Activated CD8-positive, alpha-beta memory T cell treated with anti-CD3 and anti-CD28 coated beads, Interleukin-2, amount 50 U/mL, for 24 hours (primary cell): ENCODE data around the gene KCMF1.

Source experiments
- DNase-seq: peaks from one replicate; pipeline ENCODE4 v3.0.0-alpha.2; 2020; ENCODE audit errors: extremely low read depth

The KCMF1 gene

DNA sequence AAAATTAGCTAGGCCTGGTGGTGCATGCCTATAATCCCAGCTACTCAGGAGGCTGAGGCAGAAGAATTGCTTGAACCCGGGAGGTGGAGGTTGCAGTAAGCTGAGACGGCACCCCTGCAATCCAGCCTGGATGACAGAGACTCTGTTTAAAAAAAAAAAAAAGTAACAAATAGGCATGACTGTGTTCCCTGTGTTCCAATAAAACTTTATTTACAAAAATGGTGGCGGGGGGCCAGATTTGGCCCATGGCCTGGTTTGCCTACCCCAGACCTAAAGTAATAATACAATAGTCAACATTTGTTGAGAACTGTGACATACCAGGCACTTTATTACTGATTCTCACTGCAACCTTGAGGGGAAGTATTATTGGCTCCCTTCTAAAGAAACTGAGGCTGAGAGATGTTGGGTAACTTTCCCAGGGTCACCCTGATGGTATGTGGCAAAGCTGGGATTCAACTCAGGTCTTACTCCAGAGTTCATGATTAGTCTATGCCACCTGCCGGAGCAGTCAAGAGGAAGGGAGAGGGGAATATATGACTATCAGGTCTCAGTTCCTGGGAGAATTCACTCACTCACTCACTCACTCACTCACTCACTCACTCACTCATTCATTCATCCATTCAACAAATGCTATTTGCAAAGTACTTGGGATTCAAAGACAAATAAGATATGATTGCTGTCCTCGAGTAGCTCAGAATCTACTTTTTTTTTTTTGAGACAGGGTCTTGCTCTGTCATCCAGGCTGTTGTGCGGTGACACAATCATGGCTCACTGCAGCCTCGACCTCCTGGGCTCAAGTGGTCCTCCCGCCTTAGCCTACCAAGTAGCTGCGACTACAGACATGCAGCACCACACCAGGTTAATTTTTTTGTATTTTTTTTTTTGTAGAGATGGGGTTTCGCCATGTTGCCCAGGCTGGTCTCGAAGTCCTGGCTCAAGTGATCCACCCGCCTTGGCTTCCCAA, 14.3 kb upstream of the KCMF1 start:
- no peak for DNase-seq

DNA sequence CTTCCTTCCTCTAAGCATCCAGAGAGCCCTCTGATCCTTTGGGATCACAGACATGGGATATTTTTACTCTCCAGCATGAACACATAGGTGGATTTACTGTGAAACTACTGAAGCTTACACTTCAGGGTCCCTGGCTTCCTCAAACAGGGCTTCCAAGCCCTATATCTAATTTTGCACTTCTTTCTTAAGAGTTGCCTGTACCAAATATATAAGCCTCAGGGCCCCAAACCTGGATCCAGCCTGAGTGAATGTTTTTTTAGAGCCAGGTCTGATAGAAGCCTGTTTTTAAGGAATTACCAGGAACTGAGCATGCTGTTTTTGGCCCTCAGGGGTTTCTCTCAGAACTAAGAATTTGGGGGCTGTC, 13.2 kb upstream of the KCMF1 start:
- no peak for DNase-seq

DNA sequence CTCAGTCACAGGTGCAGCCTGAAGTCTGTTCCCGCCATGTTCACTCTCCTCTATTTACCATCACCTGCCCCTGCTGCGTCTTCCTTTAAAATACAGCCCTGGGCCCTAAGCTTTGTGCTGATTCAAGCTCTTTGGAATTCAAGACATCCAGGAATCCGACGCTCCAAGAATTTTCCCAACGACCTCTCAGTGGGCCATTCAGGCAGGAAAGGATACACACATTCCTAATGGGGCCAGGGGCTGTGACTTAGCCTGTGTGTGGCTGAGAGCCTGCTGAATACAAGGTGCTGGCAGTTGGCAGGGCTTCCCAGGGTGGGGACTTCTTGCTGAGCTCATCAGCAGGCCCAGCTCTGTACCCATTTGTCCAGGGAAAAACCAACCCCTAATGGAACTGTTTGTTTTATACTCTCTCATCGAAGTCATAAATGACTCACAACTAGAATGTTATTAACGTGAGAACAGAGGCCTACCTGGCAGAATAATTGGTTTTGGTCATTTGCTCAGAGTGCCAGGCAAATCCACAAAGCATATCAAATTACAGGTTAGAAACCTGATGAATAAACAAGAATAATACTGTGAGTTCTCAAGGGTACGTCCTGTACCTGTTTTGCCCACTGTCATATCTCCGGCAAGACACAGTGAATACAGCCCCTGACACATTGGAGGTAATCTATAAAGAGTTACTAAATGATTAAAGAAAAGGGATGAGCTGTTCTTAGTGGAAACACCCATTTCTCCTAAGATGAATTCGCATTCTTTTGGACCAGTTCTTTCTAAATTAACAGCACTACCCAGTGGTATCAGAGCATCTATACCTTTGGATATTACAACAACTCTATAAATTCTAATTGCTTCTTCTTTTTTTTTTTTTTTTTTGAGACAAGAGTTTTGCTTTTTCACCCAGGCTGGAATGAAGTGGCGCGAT, 12.6 kb upstream of the KCMF1 start:
- no peak for DNase-seq

DNA sequence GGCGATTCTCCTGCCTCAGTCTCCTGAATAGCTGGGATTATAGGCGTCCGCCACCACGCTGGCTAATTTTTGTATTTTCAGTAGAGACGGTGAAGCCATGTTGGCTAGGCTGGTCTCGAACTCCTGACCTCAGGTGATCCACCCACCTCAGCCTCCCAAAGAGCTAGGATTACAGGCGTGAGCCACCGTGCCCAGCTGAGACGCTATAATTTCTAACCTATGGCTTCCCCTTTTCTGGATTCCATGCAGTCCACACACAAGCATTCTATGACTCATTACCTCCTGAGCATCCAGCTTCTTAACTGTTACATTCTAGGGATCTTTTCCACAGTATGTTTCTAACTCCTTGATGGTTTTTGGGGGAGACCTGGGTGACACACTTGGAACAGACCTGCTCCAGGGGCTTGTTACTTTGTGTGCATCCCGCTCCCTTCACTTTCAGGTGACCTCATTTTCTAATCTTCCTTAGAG, 11.8 kb upstream of the KCMF1 start:
- DNase-seq, result no peak

DNA sequence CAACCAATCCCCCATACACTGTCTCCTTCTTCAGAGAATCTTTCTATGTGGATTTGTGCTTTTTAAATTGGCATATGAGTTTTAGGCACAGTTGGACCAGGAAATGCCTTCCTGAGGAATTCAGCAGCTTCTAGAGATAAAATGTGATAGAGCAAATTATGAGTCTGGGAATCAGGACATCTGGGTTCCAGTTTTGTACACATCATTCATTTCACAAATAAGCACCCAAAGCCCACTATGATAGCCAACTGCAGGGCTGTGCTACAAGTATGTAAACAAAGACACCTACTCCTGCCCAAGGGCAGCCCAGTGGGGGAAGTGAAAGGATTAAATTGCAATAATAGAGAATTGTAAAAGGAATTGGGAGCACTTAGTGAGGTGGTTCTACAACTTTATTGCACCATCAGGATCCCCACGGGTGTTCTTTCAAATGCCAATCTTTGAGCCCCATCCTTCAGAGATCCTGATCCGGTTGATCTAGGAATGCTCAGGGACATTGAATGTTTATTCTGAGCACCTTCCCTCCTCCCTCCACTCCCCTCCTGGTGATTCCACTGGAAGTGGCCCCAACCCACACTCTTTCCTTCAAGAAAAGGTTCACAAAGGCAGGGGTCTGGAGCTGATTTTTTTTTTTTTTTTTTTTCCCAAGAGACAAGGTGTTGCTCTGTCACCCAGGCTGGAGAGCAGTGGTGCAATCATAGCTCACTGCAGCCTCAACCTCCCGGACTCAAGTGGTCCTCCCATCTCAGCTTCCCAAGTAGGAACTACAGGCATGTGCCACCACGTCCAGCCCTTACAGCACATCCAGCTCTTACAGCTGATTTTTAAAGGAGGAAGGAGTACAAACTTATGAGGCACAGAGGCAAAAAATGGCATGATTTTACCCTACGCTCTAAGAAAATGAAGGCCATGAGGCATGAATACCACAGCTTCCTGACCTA, 11.1 kb upstream of the KCMF1 start:
- DNase-seq, result no peak

DNA sequence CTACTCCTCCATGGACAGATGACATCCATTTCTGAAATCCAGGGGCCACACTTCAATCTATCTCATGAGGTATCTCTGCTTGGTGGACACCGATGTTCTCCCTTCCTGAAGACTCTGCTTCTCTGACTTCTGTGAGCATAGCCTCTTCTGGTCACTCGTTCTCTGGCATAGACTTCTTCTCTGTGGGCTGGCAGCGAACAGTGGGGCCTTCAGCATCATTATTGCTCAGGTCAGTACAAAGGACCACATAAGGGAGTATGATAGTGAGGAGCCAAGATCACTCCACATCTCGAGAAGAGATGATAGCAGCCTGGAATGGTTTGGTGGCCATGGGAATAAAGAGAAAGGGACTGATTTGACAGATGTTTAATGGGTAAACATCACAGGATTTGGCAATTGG, 8.0 kb upstream of the KCMF1 start:
- DNase-seq, result no peak

DNA sequence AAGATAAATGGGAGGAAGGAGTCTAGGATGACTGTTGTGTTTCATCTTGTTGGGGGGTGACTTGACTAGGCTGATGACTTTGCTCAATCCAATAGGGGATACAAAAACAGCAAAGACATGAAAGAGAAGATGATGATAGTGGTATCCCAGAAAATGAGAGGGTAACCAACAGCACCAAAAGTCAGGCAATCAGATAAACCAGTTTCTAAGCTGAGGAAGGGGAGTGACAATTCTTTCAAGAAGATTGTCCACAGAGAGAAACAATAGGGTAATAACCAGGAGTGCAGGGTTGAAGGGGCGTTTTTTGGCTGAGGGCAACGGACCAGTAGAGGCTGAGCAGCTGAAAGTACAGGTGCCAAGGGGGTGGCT, 7.7 kb upstream of the KCMF1 start:
- no peak for DNase-seq

DNA sequence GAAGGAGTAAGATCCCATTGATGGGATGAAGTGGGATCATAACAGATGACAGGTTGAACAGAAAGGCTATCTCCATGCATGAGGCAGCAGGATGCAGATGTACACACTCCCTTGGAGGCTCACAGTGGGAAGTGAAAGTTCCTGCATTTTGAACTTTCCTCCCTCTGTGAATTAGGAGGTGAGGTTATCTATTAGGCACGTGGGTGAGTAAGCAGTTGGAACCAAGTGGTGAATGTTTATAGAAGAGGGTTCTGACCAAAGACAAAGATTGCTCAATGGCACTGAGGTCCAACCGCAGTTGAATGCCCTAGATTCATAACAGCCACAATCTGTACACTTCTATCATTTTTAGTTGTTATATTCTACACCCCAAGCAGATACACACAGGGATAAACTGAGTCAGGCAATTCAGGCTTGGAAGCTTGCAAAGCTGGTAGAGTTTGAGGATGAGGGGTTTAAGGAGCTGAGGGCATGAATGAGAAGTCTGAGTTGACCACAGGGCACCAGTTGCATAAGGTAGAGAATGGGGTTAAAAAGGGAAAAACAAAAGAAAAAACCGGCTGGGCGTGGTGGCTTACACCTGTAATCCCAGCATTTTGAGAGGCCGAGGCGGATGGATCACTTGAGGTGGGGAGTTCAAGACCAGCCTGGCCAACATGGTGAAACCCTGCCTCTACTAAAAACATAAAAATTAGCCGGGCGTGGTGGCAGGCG, 7.1 kb upstream of the KCMF1 start:
- DNase-seq, result no peak

DNA sequence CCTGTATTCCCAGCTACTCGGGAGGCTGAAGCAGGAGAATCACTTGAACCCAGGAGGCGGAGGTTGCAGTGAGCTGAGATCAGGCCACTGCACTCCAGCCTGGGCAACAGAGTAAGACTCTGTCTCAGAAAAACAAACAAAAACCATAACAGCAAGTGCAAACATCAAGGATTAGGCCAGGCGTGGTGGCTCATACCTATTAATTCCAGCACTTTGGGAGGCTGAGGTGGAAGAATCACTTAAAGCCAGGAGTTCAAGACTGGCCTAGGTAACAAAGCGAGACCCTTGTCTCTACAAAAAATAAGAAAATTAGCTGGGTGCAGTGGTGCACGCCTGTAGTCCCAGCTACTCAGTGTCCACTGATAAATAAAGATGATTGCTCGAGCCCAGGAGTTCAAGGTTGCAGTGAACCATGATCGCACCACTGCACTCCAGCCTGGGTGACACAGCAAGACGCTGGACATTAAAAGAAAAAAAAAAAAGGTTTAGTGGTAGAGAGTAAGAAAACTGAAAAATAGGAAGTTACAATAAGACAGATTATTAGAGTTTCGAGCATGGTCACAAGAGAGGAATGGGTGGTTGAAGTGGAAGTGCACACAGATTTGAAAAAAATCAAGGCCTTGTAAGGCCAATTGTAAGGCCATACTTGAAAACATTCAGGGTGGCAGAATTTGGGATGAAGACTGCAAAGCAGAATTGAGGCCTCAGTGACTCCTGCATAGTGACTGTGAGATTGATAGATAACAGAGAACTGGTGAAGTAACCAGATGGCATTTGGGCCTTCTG, 6.4 kb upstream of the KCMF1 start:
- DNase-seq, result no peak

DNA sequence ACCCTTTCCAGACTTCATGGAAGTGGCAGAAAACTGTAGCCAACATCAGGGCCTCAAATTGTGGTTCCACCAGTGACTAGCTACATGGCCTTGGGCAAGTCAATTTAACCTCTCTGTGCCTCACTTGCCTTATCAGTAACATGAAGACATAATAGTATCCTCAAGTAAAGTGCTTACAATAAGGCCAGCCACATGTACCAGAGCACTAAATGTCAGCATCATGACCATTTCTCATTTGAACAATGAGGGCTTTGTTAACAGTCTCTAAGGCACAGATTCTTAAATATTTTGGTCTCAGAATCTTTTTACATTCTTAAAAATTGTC, 5.8 kb upstream of the KCMF1 start:
- no peak for DNase-seq

DNA sequence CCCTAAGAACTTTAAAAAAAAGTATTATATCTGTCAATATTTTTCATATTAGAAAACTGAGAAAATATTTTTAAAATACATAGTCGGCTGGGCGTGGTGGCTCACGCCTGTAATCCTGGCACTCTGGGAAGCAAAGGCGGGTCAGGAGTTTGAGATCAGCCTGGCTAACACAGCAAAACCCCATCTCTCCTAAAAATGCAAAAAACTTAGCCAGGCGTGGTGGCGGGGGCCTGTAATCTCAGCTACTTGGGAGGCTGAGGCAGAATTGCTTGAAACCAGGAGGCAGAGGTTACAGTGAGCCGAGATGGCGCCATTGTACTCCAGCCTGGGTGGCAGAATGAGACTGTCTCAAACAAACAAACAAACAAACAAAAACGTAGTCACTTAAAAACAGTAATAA, 5.1 kb upstream of the KCMF1 start:
- no peak for DNase-seq

DNA sequence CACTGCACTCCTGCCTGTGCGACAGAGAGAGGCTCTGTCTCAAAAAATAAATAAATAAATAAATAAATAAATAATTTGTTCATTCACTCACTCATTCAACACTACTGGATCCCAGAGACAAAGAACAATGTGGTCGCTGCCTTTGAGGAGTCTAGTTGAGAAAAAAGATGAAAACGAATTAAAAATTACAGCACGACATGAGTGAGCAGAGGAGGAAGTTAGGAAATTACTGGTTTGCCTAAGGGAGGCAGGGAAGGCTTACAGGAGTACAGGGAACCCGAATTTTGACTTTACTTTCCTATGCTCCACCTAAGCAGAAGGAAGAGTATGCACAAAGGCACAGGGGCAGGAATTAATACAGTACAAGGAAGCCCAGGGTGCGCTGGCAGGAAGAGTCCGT, 4.2 kb upstream of the KCMF1 start:
- no peak for DNase-seq

DNA sequence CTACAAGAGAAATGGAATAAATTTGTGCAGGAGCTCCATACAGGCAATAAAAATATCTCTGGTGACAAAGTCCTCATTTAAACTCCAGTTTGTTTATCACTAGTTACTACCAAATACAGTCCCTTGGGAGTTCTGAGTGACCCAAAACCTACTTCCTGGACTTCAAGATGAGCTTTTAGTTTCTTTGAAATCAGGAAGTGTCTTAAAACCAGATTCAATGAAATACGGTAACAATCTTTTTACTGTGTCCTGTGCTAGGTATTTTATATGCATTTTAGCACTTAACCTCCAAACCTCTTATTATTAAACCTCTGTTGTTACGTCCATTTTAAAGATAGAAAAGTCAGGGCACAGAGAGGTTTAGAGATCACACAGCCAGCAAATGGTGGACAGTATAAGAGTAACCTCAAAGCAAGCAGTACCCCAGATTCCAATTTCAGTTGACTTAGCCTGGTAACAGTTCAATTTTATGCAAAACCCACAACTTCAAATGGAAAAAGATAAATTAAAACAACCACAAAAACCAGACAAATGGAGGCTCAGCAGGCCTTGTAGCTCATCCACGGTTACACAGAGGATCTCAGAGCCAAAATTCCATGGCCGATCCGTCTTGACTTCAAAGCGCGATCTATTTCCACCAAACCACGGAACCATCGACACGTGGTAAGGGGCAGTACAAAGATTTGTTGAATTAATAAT, 1.3 kb upstream of the KCMF1 start:
- DNase-seq, result no peak

DNA sequence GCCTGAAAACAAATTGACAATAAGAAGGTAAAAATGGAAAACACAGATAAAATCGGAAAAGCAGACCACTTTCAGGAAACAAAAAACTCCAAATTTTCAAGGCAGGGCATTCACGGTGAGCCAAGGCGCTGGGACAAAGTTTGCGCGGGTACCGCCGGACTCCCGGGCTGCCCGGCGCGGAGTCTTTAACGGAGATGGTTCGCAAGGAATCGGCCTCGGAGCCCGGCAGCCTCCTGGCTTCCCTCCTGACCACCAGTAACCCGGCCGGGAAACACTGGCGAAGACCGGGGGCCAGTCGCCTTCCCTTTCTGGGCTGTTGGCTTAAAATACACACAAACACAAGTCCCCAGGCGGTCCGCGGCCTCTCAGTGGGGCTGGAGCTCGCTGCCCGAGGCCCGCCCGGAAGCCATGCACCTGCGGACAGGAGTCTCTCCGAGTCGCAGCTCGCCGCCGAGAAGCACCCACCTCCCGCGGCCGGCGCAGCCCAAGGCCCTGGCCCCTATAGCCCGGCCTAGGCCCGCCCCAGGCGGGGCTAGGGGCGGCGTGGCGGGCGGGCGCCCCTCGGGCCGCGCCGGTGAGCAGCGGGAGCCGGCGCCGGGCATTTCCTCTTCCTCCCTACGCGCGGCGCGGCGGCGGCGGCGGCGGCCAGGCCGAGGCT, 622 bp upstream of the KCMF1 start:
- DNase-seq, result no peak

DNA sequence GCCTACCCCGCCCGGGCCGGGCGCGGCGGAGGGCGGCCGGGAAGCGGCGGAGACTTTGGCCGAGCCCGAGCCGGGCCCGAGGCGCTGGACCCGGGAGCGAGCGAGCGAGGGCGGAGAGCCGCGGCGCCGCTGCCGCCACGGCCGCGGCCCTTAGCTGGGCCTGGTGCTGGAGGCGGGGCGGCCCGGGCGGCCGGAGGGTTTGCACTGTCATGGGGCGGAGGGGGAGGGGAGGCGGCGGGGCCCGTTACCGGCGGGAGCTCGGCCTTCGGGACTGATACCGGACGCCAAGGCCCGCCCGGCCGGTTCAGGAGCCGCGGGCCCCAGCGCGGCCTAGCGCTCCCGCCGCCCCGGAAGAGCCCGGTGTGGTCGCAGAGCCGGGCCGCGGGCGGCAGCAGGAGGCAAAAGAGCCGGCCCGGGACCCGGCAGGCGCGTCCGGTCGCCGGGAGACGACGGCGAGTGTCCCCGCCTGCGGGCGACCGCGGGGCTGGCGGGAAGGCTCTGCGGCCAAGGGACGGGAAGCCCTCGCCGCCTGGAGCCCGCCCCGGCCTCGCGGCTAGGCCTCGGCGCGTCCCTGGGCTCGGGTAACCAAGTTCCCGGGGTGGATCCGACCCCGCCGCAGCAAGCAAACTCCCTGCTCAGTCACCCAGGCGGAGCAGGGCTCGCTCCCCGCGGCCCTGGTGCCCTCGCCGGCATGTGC, 697 bp downstream of the KCMF1 start:
- peak; percentile 23 for DNase-seq

DNA sequence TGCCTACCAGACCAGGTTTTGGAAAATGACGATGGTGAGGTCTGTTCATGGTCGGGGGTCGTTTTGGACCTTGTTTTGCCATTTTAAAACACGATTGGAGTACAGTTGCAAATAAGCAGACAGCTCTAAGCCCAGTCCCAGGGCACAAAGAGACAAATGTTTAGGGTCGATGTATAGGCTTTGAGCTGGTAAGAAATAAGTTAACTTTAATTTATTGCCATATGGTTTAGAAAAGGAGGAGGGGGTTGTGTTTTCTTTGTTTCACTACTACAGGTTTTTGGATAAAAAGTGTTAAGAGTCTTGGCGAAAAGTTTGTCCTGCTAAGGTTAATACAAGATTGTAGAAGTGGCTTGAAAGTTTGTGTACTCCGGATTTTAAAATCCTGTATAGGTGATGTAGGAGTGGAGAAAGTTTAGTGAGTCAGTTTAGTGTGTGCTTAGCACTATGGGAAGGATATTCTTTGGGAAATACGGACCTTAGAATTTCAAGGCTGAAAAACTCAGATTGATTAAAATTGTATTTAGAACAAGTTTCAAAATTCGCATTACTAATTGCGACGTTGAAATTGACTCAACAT, 1.3 kb downstream of the KCMF1 start:
- DNase-seq, result no peak

DNA sequence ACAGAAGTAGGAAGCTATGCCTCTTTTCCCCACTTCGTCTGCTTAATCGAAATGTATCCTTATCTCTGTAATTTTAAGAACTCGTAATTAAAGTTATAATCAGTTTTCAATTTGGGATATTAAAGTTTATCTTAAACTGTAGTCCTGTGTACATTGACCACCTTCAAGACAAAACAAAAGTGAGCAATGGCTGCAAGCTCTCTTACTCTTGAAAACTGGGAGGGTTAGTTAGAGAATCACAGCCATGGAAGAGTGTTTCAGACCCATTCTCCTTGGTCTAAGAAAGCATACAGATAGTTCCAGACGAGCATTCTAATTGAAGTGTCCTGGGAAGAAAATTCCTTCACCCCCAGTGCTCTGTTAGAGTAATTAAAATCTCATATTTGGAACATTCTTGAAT, 2.0 kb downstream of the KCMF1 start:
- DNase-seq, result no peak
